ENCODE data around the gene SNHG17. TPM values are rescaled to one million over a fixed set of nuclear protein-coding genes. Genes with fewer than 3 reads are reported as not detected.
"Not testable (repeated sequence)": the region's sequence is repeated elsewhere in the genome, so short reads cannot be mapped to it uniquely, and the experiment has no call there.

SNHG17 gene
- total and polyA plus RNA-seq, 8 donors, result 11.0 to 55.2 (median 29.6) TPM

DNA sequence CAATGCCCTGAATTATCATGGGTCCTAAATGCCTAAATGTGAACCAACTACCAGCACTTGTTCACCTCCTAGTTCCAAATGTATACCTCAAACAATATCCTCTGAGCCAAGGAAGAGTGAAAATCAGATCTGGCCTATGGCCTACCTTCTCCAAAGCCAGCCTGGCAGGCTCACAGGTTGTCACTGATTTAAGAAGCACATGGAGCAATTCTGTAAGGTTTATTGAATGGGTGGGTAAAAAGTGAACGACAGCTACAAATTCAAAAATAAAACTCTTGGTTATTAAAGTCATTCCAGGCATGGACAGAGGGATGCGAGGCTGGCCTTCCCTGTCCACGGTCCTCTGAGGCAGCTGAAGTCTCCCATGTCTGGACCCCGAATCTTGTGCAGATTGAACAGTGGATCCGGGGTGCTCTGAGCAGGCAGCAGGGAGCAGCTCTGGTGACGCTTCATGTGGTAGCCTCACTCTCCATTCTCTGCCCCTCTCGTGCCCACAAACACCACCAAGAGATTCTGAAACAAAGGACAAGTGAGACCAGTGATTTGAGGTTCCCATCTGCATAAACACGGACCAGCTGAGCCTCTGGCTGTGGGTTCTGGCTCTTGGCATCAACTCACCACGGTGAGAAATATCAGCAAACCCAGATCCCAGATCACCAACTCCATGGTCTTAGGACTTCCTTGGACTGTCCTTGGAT lies 14.6 kb downstream of the SNHG17 start:
- intact Hi-C loops (cut with DNase I; ENCODE audit: low total_unique reads), result no loop called here
- Histone ChIP-seq H3K27me3 (no peaks in the 10 kb centered on the region), H3K9me3 (no peaks in the 10 kb centered on the region), H3K4me1 (peaks cover 0 to 12% (median 5%) of the 10 kb centered on the region in 4 donors), H3K4me3 (no peak overlapping the region), H3K27ac (no peak overlapping the region), H3K36me3 (peaks cover 77 to 97% (median 93%) of the 10 kb centered on the region in 4 donors)
- DNase-seq, result no peak
- 91 to 94% (median 93%) methylated on average over 9 of the region's 9 CpGs for WGBS, 5 donors
- no peak for TF ChIP-seq EP300 (IDR thresholded peaks at IDR 0.05)
- TF ChIP-seq POLR2AphosphoS5 (IDR thresholded peaks at IDR 0.05), result no peak
- TF ChIP-seq POLR2A (IDR thresholded peaks at IDR 0.05), result no peak
- TF ChIP-seq, protein P1, sequence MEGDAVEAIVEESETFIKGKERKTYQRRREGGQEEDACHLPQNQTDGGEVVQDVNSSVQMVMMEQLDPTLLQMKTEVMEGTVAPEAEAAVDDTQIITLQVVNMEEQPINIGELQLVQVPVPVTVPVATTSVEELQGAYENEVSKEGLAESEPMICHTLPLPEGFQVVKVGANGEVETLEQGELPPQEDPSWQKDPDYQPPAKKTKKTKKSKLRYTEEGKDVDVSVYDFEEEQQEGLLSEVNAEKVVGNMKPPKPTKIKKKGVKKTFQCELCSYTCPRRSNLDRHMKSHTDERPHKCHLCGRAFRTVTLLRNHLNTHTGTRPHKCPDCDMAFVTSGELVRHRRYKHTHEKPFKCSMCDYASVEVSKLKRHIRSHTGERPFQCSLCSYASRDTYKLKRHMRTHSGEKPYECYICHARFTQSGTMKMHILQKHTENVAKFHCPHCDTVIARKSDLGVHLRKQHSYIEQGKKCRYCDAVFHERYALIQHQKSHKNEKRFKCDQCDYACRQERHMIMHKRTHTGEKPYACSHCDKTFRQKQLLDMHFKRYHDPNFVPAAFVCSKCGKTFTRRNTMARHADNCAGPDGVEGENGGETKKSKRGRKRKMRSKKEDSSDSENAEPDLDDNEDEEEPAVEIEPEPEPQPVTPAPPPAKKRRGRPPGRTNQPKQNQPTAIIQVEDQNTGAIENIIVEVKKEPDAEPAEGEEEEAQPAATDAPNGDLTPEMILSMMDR (IDR thresholded peaks at IDR 0.05), result no peak

DNA sequence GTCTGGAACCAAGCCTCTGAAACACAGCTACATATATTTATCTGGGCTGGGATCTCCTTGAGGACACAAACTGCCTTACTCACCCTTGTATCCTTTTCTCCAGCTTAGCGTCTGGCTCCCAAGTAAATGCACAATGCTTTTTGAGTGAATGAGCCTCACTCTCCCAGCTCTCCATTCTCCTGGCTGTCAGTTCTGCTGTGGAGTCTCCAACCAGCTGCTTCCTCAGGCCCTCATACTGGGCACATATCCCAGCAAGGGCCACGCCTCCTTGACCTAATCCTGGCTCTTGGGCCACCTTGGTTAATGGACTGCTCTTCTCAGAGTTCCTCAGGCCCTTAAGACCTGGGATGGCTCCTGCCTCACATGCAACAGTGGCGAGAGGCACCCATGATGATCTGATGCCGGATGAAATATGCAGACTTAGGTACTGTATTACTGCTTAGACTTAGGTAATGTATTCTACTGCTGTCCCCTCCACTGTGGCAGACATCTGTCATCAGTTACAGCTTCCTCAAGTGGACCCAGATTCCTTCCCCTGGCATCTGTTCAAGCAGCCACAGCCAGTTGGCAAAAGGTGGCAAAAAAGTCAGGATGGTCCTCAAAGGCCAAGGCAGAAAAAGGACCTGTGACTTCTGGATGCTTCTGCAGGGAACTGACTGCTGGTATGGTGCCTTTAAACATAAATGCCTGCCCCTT lies 16.5 kb downstream of the SNHG17 start:
- H3K9me3 ChIP-seq, result no peaks in the 10 kb centered on the region
- WGBS, 5 donors, result 62 to 70% (median 64%) methylated on average over 4 of the region's 4 CpGs
- TF ChIP-seq EP300 (IDR thresholded peaks at IDR 0.05) (no peak), POLR2A (IDR thresholded peaks at IDR 0.05) (no peak), POLR2AphosphoS5 (IDR thresholded peaks at IDR 0.05) (no peak)
- TF ChIP-seq, protein P1 (IDR thresholded peaks at IDR 0.05), result no peak
- peaks cover 58 to 96% (median 91%) of the 10 kb centered on the region in 4 donors for H3K36me3 ChIP-seq
- intact Hi-C loops (cut with DNase I; ENCODE audit: low total_unique reads), result no loop called here
- DNase-seq, result peak in 1 of 2 donors; percentile 35
- peaks cover 0 to 8% (median 2%) of the 10 kb centered on the region in 4 donors for H3K4me1 ChIP-seq
- H3K27me3 ChIP-seq, result no peaks in the 10 kb centered on the region
- H3K27ac ChIP-seq, result no peak overlapping the region
- no peak overlapping the region for H3K4me3 ChIP-seq

DNA sequence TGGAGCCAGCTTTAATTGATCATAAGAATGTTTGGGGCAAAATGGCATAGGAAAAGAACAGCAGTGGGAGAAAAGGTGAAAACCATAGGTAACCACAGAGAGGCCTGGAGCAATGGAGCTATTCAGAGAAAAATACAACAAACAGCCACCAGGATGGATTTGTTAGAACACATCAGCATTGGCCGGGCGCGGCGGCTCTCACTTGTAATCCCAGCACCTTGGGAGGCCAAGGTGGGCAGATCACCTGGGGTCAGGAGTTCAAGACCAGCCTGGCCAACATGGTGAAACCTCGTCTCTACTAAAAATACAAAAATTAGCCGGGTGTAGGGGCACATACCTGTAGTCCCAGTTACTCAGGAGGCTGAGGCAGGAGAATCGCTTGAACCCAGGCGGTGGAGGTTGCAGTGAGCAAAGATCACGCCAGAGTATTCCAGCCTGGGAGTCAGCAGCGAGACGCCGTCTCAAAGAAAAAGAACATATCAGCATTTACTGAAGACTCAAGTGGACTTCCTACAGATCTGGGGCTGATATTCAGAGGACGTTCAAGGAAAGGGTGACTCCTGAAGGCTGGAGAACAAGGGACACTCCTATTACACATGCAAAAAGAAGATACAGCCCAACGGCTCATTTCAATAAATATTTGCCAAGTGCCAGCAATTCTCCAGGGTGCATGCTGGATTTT lies 20.2 kb downstream of the SNHG17 start:
- H3K27me3 ChIP-seq, result no peaks in the 10 kb centered on the region
- peaks cover 0 to 8% (median 0%) of the 10 kb centered on the region in 4 donors for H3K4me1 ChIP-seq
- intact Hi-C loops (cut with DNase I; ENCODE audit: low total_unique reads), result no loop called here
- 86 to 94% (median 91%) methylated on average over 14 of the region's 14 CpGs for WGBS, 5 donors
- no peaks in the 10 kb centered on the region for H3K9me3 ChIP-seq
- DNase-seq, result no peak
- no peak overlapping the region for H3K4me3 ChIP-seq
- no peak overlapping the region for H3K27ac ChIP-seq
- no peak for TF ChIP-seq POLR2AphosphoS5 (IDR thresholded peaks at IDR 0.05)
- no peak for TF ChIP-seq EP300 (IDR thresholded peaks at IDR 0.05)
- TF ChIP-seq, protein P1 (IDR thresholded peaks at IDR 0.05), result no peak
- TF ChIP-seq POLR2A (IDR thresholded peaks at IDR 0.05), result no peak
- peaks cover 23 to 85% (median 78%) of the 10 kb centered on the region in 4 donors for H3K36me3 ChIP-seq

DNA sequence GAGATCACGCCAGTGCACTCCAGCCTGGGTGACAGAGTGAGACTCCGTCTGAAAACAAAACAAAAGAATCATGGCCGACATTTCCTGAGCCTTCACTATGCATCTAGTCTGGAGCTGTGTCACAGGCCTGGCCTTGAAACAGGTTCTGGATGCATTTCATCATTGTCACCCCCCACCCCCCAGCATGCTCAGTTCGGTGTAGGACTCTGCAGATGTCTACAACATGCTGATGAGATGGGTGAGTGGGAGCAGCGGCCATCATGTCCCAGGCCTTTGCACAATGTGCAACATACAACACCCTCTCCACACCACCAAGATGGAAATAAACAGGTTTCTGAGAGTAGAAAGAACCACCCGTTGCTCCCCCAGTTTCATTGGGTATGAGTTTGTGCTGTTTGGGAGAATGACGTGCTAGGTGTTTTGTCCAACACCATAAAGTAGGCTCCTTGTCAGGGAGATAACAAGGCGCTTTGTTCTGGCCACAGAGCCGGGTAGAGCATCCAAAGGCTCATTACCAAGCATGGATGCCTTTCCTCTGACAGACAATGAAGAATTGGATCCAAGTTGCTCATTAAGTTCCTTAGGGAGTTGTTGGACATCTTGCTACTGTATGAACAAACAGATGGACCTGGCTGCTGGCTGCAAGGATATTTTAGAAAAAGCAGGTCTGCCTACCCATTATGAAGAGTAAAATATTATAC lies 22.1 kb downstream of the SNHG17 start:
- no peaks in the 10 kb centered on the region for H3K27me3 ChIP-seq
- no peak overlapping the region for H3K27ac ChIP-seq
- H3K9me3 ChIP-seq, result no peaks in the 10 kb centered on the region
- peaks cover 5 to 67% (median 60%) of the 10 kb centered on the region in 4 donors for H3K36me3 ChIP-seq
- no peak for DNase-seq
- H3K4me1 ChIP-seq, result no peaks in the 10 kb centered on the region
- TF ChIP-seq EP300 (IDR thresholded peaks at IDR 0.05), result no peak
- no peak for TF ChIP-seq POLR2AphosphoS5 (IDR thresholded peaks at IDR 0.05)
- TF ChIP-seq POLR2A (IDR thresholded peaks at IDR 0.05), result no peak
- TF ChIP-seq, protein P1 (IDR thresholded peaks at IDR 0.05), result no peak
- intact Hi-C loops (cut with DNase I; ENCODE audit: low total_unique reads), result no loop called here
- no peak overlapping the region for H3K4me3 ChIP-seq
- WGBS, 5 donors, result 88 to 92% (median 89%) methylated on average over 9 of the region's 9 CpGs

DNA sequence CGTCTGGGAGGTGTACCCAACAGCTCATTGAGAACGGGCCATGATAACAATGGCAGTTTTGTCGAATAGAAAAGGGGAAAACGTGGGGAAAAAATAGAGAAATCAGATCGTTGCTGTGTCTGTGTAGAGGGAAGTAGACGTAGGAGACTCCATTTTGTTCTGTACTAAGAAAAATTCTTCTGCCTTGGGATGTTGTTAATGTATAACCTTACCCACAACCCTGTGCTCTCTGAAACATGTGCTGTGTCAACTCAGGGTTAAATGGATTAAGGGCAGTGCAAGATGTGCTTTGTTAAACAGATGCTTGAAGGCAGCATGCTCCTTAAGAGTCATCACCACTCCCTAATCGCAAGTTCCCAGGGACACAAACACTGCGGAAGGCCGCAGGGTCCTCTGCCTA lies 27.3 kb downstream of the SNHG17 start:
- DNase-seq; H3K27me3 ChIP-seq; H3K9me3 ChIP-seq; H3K27ac ChIP-seq; intact Hi-C loops (cut with DNase I; ENCODE audit: low total_unique reads); H3K4me3 ChIP-seq; H3K4me1 ChIP-seq: not testable (repeated sequence)
- H3K36me3 ChIP-seq, result peaks cover 0 to 26% (median 13%) of the 10 kb centered on the region in 4 donors
- 69 to 87% (median 83%) methylated on average over 6 to 9 of the region's 9 CpGs for WGBS, 5 donors

Data from stomach (tissue), 9 donors.